ENCODE data around the gene SEL1L3. TPM values are rescaled to one million over a fixed set of nuclear protein-coding genes. Genes with fewer than 3 reads are reported as not detected.

The SEL1L3 gene
- polyA plus RNA-seq, 1 donor, result 26.1 TPM

DNA sequence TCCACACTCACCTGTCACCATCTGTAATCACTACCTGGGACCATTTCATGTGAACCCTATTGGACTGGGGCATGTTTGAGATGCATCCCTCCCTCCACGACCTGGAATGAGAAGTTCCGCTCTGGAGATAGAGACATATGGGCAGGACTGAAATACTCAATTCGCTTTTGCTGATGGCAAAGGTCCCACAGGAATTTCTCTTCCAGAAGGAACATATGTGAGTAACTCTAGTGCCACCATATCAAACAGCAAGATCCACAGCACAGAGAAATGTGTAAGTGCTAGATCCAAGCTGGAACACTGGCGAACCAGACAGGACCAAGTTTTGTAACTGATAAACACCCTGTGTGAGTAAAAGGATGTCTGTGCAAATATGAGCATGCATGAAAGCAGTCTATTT, 43.9 kb downstream of the SEL1L3 start:
- DNase-seq, result no peak

DNA sequence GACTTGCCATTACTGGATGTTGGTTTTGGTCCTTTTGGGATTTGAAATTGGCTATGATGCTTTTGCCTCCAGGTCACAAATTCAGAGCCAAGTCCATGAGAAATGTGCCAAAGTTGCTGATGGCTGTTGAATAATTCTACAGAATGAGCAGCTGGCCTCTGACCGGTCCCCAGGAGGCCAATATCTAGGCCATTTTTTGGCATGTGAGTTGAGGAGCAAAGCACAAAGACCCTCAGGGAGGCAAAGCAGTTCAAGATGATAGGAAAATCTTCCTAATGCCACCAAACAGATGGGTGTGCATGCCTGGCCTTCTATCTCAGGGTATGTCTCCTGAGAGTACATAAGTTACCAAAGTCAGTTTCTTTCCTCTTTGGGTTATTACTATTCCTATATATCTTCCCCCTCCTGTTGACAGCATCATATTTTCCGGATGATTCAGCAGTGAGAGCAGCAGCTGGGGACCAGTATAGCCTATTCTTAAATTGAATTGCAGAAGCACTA, 44.4 kb downstream of the SEL1L3 start:
- no peak for DNase-seq

- no peak for DNase-seq
Measured at GRCh38 chr4:25817059-25817681, 45.6 kb downstream of the SEL1L3 start.

- no peak for DNase-seq
Measured at GRCh38 chr4:25816591-25817058, 46.2 kb downstream of the SEL1L3 start.

DNA sequence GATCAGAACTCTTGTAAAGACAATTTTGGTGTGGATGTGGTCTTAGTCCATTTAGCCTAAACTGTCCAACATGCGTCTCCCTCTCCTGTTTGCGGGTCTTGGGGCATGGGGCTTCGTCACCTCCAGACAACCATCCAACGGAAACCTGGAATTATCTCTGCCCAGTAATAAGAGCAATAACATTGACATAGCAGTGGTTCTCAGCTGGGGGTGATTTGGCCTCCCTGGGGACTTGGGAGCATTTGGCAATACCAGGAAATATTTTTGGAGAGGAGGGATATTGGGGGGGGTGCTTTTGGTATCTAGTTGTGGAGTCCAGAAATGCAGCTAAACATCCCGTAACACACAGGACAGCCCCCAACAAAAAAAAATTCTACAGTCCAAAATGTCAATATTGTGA, 47.2 kb downstream of the SEL1L3 start:
- no peak for DNase-seq

DNA sequence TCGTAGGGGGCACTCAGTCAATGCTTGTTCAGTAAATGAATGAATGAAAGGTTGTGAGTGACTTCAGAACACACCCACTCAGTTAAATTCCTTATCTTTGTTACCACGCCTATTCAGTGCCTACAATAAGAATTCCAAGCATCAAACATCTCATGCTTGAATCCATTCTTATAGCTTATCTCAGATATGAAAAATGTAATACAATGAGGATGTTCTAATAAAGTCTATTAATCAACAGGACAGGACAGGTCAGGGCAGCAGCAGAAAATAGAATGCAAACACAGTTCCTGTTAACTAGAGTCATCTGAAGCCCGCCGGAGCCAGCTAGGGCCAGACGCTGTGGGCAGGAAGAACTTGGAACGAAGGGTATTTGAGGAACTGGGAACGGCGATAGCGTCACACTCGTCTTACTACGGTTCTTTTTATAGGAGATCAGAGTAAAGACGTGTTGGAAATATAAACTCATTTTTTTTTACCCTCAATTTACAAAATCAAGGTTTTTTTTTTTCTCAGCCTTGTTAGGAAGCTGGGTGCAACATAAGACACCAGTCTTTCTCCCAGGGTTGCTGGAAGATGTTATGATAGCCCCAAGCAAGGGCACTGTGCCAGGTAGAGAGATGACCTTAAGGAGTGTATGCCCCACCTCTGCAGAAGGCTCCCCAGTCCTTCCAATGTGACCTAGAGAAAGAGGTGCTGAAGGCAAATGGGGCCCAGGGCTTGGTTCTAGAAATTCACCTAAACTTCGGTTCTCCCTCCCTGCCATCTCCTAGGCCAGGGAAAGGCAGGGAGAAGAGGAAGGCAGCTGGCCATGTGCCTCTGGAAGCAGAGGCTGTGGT, 48.3 kb downstream of the SEL1L3 start:
- DNase-seq, result no peak

DNA sequence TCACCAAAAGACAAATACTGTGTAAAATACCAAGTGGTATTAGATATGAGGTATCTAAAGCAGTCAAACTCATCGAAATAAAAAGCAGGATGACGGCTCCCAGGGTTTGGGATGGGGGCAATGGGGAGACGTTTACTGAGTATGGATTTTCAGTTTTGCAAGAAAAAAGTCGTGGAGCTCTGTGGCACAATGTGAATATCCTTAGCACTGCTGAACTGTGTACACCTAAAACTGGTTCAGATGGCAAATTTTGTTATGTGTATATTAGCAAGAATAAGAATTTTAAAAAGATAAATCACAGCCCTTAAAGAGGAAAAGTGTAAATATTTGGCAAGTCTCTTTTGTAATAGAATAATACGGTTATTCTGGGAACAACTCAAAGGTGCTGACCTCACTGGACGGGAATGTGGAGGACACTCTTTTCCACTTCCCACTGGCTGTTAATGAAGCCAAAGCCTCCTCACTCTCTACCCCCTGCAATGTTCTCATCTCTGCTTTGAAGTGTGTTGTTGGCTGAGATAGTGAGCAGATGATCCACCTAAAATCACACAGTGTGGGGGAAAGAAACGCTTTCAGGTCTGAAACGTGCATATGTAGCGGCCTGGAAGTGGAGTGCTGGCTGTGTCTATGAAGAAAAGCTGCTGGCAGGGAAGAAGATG, 49.2 kb downstream of the SEL1L3 start:
- no peak for DNase-seq

- DNase-seq, result no peak
Measured at GRCh38 chr4:25811841-25812240, 50.9 kb downstream of the SEL1L3 start.

- DNase-seq, result no peak
Measured at GRCh38 chr4:25811374-25811690, 51.5 kb downstream of the SEL1L3 start.

DNA sequence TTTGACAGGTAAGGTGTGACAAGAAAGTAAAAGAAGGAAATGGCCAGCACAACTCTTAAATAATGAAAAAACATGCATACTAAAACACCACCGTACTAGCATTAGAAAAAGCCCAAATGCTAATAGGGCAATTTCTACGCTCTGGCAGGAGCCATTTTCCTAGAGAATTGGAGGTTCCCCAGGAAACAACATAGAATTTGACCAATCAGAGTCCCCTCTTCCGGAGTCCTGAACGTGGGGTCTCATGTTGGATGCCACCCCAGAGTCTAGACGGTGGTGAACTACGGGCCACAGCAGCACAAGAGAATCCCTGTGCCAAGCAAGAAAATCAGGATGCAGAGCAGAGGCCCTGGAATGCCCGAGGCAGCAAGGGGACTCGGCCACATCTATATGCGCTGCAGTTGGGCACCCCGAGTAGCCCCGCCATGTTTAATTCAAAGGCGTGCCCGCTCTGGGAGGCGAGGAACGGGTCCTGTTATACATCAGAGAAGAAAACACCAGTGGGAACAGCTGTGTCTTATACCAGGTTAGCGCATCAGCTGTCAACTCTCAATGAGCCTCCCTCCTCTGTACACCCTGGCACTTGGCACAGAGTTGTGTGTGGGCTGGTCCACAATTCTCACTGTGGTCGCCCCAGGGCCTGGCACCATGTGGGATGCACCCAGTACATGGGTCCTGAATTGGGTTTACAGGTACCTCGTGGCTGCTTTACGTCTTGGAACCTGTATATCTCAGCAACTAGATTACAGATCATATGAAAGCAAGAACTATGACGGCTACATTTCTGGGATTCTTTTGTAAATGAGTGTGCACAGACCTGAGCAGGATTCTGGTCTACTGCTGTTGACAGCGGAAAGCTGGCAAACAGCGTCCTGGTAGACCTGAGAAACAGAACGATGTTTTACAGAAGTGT, 52.1 kb downstream of the SEL1L3 start:
- no peak for DNase-seq

- DNase-seq, result no peak
Measured at GRCh38 chr4:25809996-25810395, 52.8 kb downstream of the SEL1L3 start.

DNA sequence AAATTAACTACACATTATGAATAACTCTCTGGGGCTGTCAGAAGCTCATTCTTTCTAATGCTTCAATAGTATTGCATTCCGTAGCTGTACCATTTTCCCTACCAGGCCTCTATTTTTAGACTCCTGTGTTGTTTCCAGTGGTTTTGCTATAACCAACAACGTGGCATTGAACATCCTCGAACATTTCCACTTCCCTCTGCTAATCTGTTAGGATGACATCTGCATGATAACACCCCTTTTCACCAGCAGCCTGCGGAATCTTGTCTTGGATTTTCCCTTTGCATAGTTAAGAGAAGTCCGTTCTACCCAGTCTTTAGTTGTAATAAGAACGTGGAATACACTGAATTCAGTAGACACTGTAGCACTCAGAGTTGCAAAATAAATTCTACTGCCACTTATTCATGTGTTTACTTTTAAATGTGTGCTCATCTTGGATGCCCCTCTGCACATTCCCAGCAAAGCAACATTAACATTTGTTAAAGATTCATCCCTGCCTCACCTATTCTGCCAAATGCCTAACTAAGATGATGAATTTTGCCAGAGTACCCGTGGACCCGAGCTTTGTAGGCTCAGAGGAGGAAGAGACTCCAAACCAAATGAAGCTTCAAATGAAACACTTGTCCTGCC, 55.6 kb downstream of the SEL1L3 start:
- DNase-seq, result no peak

GRCh38 chr4:25805255-25805860, 57.4 kb downstream of the SEL1L3 start:
- DNase-seq, result no peak

DNA sequence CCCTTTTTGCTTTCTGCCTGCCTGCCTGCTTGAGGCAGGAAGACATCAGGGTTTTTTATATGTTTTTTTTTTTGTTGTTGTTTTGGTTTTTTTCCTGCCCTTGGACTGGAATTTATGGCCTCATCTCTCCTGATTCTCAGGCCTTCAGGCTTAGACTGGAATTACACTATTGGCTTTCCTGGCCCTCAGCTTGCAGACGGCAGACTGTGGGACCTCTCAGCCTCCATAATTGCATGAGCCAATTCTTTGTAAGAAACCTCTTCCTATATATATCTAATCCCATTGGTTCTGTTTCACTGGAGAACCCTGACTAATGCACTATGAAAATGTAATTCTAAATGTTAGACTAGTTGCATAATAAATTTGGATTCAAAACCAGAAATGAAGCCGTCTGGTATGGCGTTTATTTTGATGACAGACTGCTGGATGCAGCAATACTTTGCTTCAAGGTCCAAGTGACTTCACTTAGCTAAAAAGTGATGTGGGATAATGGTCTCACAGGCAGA, 59.0 kb downstream of the SEL1L3 start:
- DNase-seq, result no peak

DNA sequence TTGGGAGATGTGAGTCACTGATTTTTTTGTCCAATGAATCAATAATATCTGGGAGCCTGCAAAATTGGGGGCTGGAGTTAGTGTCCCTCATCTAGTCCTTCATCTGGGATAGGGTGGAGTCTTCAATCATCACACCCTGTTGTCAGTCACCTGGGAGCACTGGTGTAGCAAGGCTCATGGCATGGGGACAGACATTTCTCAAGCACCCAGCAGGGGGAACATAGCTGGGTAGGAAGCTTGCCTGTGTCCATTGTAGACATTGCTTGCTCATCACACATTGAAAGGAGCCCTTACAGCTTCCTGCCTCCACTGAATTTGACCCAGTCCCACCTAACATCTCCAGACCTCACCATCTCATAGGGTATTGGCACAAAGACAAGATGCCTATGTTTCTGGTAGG, 61.2 kb downstream of the SEL1L3 start:
- no peak for DNase-seq

GRCh38 chr4:25800245-25800644, 62.5 kb downstream of the SEL1L3 start:
- DNase-seq, result no peak

DNA sequence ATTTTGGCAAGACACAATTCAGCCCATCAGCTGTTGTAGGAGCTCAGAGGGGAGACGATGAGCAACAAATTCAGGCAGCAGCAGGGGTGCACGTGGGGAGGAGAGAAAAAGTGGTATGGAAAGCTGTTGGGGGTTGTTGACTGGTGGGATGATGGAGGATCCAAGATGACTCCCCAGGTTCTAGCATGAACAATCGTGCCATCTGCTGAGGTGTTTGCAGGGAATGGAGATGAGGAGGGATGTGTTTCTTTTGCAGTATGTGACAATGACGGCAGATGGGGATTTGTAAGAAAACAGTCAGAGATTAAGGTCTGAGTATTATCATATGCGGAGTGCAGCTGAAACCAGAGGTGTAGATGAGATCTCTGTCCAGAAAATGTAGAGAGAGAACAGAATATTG, 63.3 kb downstream of the SEL1L3 start:
- no peak for DNase-seq

DNA sequence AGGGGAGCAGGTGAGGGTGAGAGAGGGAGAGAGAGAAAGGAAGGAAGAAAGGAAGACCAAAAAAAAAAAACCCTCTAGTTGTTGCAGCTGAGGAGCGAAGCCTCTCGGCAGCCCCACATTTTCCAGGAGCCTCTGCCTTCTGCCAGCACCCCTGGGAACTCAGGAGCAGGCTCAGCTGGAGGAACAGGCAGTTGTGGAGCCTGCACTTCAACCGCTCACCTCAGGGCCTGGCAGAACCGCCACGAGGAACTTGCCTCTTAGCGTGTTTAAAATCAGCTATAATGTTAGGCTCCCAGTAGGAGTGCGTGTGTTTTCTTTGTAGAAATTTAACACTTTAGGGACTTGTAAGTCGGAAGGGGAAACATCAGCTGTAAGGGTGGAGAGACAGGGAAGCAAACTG, 65.7 kb downstream of the SEL1L3 start:
- no peak for DNase-seq

DNA sequence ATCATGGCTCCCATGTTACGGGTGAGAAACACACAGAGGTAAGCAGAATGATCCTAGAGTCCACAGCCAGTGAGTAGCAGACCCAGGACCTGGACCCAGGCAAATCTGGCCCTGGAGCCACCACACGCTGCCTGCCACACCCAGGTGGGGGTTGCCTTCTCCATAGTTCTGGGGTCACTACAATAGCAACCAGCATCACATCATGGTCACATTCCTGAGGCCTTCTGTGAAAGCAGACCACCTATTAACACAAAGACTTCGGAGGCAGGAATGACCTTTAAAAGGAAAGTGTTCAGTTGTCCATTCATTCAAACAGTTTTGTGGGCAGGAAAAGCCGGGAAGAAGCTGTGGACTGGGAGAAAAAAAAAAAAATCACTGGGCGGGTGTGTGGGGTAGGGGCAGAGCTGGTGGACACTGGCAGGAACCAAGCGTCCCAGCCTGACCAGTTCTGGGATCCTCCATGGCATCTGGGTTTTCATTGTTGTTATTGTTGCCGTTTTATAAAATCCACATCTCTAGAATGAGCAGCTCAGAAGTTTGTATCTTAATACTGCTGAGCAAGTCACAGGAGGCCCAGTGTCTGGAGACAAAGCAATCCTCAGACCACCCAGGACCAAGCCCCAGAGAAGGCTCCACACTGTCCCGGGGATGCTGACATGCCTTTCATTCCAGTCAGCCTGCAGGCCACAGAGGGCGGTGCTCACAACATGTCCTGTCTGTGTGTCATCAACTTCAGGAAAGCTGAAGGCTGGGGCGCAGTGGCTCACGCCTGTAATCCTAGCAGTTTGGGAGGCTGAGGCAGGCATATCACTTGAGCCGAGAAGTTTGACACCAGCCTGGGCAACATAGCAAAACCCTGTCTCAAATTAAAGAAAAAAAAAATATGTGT, 67.0 kb downstream of the SEL1L3 start:
- no peak for DNase-seq

DNA sequence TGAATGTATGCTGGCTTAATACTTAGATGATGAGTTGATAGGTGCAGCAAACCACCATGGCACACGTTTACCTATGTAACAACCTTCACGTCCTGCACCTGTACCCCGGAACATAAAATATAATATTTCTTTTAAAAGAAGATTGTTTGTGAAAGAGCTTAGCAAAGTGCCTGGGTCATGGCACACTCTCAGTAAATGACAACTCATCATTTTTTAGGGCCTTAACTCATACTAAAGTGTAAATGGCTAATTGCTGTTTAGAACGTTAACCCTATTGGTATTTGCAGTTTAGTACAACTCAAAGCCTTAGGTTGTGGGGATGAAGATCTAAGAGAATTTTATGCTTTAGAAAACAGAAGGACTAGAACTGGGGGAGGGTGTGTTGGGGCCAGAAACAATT, 67.7 kb downstream of the SEL1L3 start:
- DNase-seq, result no peak

Measured in left kidney (tissue), 2 donors.